Measurements from ENCODE around the gene RTCB. TPM values are rescaled to one million over a fixed set of nuclear protein-coding genes. Genes with fewer than 3 reads are reported as not detected.
"Not testable (repeated sequence)": the region's sequence is repeated elsewhere in the genome, so short reads cannot be mapped to it uniquely, and the experiment has no call there.

The RTCB gene
- total RNA-seq, 1 donor from 2014 or later = 76.2 TPM

DNA sequence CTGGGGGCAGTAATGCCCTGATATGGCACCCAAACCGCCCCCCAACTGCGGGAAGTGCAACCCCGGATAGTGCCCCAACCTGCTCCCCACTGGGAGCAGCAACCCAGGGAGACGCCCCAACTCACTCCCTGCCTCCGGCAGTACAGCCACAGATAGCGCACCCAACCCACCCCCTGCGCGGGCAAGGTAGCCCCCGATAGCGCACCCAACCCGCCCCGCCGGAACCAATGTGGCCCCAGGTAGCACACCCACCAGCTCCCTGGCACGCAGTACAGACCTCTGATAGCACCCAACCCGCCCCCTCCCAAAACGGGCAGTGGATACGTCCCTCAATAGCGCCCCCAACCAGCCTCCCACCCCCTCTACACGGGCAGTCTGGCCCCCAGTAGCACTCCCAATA is 58.2 kb downstream of the RTCB start:
- Mint-ChIP-seq H3K36me3 (ENCODE audit: unreplicated experiment) (no peaks in the 10 kb centered on the region), H3K27ac (ENCODE audit: unreplicated experiment) (no peak overlapping the region), H3K4me3 (ENCODE audit: unreplicated experiment) (no peak overlapping the region), H3K9me3 (ENCODE audit: unreplicated experiment) (no peaks in the 10 kb centered on the region), H3K27me3 (ENCODE audit: unreplicated experiment) (no peaks in the 10 kb centered on the region), H3K4me1 (ENCODE audit: unreplicated experiment) (no peaks in the 10 kb centered on the region)
- TF ChIP-seq, protein P1, sequence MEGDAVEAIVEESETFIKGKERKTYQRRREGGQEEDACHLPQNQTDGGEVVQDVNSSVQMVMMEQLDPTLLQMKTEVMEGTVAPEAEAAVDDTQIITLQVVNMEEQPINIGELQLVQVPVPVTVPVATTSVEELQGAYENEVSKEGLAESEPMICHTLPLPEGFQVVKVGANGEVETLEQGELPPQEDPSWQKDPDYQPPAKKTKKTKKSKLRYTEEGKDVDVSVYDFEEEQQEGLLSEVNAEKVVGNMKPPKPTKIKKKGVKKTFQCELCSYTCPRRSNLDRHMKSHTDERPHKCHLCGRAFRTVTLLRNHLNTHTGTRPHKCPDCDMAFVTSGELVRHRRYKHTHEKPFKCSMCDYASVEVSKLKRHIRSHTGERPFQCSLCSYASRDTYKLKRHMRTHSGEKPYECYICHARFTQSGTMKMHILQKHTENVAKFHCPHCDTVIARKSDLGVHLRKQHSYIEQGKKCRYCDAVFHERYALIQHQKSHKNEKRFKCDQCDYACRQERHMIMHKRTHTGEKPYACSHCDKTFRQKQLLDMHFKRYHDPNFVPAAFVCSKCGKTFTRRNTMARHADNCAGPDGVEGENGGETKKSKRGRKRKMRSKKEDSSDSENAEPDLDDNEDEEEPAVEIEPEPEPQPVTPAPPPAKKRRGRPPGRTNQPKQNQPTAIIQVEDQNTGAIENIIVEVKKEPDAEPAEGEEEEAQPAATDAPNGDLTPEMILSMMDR (IDR thresholded peaks at IDR 0.05) = no peak
- no peak for DNase-seq (ENCODE audit: extremely low spot score, unreplicated experiment)

DNA sequence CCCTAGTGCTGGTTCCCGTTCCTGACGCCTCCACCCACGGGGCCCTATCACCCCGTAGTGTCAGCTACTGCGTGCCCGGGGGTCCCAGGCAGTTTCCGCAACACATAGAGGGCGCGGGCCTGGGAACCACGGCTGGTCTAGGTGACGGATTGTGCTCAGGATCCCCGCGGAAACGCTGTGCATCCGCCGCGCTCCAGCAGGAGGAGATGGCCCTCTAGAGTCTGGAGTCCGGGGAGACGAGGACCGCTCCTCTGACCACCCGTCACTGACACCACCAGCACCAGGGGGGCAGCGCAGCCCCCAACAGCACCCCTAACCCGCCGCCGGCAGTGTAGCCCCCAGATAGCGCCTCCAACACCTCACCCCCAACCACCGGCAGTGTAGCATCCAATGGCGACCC is 58.8 kb downstream of the RTCB start:
- H3K27me3 Mint-ChIP-seq (ENCODE audit: unreplicated experiment) = no peaks in the 10 kb centered on the region
- no peak overlapping the region for H3K4me3 Mint-ChIP-seq (ENCODE audit: unreplicated experiment)
- no peaks in the 10 kb centered on the region for H3K4me1 Mint-ChIP-seq (ENCODE audit: unreplicated experiment)
- TF ChIP-seq, protein P1 (IDR thresholded peaks at IDR 0.05) = no peak
- DNase-seq (ENCODE audit: extremely low spot score, unreplicated experiment) = no peak
- no peaks in the 10 kb centered on the region for H3K9me3 Mint-ChIP-seq (ENCODE audit: unreplicated experiment)
- H3K27ac Mint-ChIP-seq (ENCODE audit: unreplicated experiment) = no peak overlapping the region
- H3K36me3 Mint-ChIP-seq (ENCODE audit: unreplicated experiment) = no peaks in the 10 kb centered on the region

DNA sequence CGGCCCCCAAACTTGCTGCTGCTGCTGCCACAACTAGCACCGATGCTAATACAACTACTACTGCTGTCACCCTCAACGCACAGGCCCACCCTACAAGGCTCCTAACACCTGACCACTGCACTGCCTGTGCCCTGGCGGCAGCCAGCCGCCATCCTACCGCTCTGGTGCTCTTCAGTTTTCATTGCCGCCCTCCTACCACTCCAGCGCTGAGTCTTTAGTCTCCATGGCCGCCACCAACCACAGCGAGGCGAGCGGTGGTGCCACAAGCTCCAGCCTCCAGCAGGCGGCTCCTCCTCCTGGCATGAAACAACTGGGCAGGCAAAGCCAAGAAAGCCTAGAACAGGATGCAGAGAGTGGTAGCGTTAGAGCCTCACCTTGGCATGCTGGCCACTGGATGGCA is 59.4 kb downstream of the RTCB start:
- H3K4me1 Mint-ChIP-seq (ENCODE audit: unreplicated experiment) = no peaks in the 10 kb centered on the region
- DNase-seq (ENCODE audit: extremely low spot score, unreplicated experiment) = no peak
- no peak overlapping the region for H3K27ac Mint-ChIP-seq (ENCODE audit: unreplicated experiment)
- no peaks in the 10 kb centered on the region for H3K27me3 Mint-ChIP-seq (ENCODE audit: unreplicated experiment)
- no peaks in the 10 kb centered on the region for H3K36me3 Mint-ChIP-seq (ENCODE audit: unreplicated experiment)
- H3K4me3 Mint-ChIP-seq (ENCODE audit: unreplicated experiment) = no peak overlapping the region
- no peaks in the 10 kb centered on the region for H3K9me3 Mint-ChIP-seq (ENCODE audit: unreplicated experiment)
- TF ChIP-seq, protein P1 (IDR thresholded peaks at IDR 0.05) = no peak

DNA sequence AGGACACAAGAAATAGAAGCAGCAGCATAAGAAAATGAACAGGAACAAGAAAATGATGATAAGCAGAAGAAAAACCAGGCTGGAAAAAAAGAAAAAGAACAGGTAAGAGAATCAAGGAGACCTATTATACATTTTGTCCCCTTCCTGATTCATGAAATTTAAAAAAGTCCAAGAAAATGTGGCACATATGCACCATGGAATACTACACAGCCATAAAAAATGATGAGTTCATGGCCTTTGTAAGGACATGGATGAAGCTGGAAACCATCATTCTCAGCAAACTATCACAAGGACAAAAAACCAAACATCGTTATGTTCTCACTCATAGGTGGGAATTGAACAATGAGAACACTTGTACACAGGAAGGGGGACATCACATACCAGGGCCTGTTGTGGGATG is 60.2 kb downstream of the RTCB start:
- not testable (repeated sequence) for H3K4me3 Mint-ChIP-seq (ENCODE audit: unreplicated experiment); H3K9me3 Mint-ChIP-seq (ENCODE audit: unreplicated experiment); H3K36me3 Mint-ChIP-seq (ENCODE audit: unreplicated experiment); DNase-seq (ENCODE audit: extremely low spot score, unreplicated experiment); H3K27ac Mint-ChIP-seq (ENCODE audit: unreplicated experiment); H3K4me1 Mint-ChIP-seq (ENCODE audit: unreplicated experiment); H3K27me3 Mint-ChIP-seq (ENCODE audit: unreplicated experiment)

DNA sequence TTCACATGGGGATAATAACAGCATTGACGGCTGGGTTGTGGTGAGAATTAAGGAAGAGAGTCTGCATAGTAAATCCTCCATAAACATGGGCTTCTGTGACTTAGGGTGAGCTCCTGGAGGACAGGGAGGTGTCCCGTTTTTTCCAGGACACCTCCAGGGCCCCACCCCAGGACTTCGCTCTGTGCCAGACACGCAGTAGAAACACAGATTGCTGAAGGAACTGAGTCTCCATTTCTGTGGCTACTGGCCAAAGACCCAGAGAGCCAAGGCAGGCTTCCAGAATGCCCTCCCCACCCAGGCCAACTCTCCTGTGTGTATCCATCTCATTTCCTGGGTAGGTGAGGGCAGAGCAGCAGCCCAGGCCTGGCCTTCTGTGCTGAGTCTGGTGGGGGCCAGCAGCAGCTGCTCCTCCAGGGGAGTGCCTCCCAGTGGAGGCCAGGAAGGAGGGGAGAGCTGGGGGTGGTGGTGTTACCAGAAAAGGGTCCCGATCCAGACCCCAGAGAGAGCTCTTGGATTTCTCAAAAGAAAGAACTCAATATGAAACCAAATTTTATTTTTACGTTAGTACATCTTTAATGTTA is 63.9 kb downstream of the RTCB start:
- H3K27ac Mint-ChIP-seq (ENCODE audit: unreplicated experiment) = no peak overlapping the region
- peaks cover 27% of the 10 kb centered on the region for H3K27me3 Mint-ChIP-seq (ENCODE audit: unreplicated experiment)

More for the DNA sequence above, 63.9 kb downstream of the RTCB start:
- peak; percentile 64 for DNase-seq (ENCODE audit: extremely low spot score, unreplicated experiment)
- no peaks in the 10 kb centered on the region for H3K4me1 Mint-ChIP-seq (ENCODE audit: unreplicated experiment)
- no peaks in the 10 kb centered on the region for H3K9me3 Mint-ChIP-seq (ENCODE audit: unreplicated experiment)
- no peaks in the 10 kb centered on the region for H3K36me3 Mint-ChIP-seq (ENCODE audit: unreplicated experiment)
- TF ChIP-seq, protein P1 (IDR thresholded peaks at IDR 0.05) = no peak
- H3K4me3 Mint-ChIP-seq (ENCODE audit: unreplicated experiment) = no peak overlapping the region
